NCI-H69 (cell line): Measurements from ENCODE around the gene ITPR3.
"Not testable (repeated sequence)": the region's sequence is repeated elsewhere in the genome, so short reads cannot be mapped to it uniquely, and the experiment has no call there.

Experiments
- DNase-seq: peaks from one replicate; lab custom pipeline; 2025; lab: John Stamatoyannopoulos, UW

The ITPR3 gene

DNA sequence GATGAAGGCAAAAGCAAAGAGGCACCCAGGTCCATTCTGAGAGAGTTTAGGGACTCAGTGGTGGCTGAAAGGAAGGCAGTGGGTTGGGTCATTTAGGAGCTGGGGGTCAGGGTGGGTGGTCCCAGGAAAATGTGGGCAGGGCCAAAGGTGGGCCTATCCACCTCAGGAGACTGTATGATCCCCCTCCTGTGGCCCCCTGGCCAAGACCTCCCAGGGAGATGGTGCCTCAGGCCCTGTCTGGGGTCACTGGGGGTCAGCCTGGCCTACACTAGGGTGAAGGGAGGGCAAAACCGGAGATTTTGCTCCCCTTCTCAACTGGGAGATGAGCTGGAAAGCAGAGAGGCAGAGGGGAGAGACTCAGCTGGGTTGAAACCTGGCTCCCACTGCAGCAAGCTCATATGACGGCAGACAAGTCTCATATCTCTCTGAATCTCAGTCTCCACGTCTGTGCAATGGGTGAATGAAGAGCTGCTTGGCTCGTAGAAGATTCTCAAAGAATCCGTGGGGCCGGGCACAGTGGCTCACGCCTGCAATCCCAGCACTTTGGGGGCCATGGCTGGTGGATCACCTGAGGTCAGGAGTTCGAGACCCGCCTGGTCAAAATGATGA lies 29.6 kb upstream of the ITPR3 start:
- DNase-seq, result no peak

DNA sequence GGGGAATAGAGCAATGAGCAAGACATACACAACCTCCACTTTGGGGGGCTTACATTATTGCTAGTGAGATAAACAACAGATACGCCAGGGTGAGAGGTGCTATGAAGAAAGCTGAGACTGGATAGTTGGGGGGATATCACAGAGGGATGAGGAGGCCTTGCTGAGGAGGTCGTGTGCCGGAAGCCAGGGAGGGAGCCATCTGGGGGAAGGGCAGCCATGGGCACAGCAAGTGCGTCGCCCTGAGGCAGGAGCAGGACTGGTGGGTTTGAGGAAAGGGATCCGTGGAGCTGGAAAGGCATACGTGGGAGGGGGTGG lies 28.9 kb upstream of the ITPR3 start:
- DNase-seq, result no peak

DNA sequence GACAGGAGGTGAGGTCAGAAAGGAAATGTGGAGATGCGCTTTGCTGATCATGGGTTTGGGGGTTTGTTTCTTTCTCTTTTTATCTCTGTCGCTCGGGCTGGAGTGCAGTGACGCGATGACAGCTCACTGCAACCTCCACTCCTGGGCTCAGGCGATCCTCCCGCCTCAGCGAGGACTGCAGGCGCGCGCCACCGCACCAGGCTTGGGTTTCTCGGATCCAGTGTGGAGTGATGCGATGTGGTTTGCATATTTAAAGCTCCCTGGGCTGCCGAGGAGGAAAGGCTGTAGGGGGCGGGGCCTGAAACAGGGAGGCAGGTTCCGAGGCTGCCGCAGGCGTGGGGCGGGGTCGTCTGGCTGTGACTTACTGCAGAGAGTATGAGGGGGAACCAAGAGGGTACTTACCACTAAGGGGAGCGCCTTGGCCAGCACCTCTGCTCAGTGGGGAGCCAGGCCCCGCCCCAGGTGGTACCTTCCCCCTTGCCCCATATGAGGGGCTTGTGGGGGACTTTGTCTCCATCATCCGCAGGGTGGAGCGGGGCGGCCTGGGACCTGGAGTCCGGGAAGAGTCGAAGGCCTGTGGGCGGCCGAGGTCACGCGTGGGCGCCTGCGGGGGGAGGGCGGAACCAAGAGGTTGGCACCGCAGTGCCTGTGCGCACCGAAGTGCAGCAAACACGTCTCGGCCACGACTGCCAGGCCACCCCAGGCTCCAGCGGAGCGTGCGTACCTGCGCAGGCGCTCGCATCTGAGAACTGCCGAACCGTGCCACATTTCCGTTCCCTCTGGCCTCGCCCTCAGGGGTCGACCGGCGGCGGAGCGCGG lies 28.3 kb upstream of the ITPR3 start:
- no peak for DNase-seq

DNA sequence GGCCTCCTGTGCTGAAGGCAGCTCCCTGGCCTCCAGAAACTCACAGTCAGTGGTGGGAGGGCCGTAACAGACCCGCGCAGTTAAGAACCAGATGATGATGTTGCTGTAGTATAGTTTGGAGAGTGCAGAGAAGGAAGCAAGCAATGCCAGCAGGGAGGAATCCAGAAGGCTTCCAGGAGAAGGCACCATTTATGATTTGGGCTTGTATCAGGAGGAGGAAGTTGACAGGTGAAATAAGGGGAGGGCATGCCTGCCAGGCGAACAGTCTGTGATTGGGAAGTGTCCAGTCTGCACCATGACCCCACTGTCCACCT lies 27.8 kb upstream of the ITPR3 start:
- no peak for DNase-seq

DNA sequence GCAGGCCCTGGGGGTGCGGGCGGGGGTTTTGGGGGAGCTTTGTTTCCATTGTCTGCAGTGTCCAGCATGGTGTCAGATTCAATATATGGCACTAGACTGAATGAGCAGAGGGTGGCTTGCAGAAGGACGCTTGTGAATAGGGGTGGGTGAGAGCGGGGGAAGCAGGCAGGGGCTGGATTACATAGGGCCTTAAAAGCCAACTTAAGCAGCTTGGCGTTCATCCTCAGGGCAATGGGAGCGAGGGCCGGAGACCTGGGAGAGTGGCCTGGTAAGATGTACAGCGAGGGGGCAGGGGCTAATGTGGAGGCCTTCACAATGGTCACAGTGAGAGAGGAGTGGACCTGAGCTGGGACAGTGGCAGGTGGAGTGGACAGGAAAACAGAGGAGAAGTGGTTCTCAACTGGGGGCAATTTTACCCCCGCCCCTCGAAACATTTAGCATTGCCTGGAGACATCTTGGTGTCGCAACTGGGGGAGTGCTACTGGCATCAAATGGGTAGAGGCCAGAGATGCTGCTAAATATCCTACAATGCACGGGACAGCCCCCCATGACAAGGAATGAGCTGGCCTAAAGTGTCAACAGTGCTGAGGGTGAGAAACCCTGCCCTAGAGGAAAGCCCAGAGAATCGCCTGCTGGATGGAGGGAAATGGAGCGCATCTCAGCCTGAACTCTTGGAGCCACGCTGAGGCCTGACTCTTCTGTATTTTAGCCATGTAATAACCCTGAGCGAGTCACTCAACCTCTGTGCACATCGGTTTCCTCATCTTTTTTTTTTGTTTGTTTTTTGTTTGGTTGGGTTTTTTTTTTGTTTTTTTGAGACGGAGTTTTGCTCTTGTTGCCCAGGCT lies 25.9 kb upstream of the ITPR3 start:
- DNase-seq, result peak; percentile 85

DNA sequence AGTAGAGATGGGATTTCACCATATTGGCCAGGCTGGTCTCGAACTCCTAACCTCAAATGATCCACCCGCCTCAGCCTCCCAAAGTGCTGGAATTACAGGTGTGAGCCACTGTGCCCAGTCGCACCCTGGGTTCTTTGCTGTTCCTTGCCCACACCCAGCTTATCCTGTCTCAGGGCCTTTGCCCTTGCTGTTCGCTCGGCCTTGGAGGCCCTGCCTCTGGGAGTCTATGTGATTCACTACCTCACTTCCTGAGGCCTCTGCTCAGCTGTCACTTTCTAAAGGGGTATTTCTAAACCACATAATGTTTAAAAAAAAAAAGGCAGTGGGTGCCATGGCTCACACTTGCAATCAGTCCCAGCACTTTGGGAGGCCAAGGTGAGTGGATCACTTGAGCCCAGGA lies 24.2 kb upstream of the ITPR3 start:
- not testable (repeated sequence) for DNase-seq

DNA sequence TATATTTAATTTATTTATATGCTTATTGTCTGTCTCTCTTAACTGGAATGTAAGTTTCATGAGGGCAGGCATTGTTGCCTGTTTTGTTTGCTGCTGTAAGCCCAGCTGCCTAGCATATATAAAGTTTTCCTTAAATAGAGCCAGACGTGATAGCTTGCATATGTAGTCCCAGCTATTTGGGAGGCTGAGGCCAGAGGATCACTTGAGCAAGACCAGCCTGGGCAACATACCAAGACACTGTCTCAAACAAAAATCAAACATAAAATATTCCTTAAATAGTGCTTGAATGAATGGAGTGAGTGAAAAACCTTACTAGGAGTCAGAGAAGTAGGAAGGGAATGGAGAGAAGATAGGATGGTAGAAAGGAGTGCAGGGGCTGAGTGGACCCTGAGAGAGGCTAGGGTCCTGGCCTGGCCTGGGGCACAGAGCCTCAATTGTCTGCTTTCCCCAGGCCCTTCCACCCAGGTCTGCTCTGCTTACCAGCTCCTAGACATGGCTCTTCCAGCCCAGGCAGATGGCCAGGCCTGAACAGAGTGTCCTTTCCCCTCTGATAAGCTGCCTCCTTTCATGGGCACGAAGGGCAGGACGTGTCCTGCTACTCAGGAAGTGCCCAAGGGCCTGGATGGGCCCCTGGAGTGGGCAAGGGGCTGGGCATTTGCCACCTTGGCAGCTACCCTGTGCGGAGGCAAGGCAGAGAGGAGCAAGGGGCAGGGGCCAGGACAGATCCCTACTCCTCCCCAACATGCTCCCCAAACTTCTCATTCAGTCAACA lies 23.4 kb upstream of the ITPR3 start:
- no peak for DNase-seq

DNA sequence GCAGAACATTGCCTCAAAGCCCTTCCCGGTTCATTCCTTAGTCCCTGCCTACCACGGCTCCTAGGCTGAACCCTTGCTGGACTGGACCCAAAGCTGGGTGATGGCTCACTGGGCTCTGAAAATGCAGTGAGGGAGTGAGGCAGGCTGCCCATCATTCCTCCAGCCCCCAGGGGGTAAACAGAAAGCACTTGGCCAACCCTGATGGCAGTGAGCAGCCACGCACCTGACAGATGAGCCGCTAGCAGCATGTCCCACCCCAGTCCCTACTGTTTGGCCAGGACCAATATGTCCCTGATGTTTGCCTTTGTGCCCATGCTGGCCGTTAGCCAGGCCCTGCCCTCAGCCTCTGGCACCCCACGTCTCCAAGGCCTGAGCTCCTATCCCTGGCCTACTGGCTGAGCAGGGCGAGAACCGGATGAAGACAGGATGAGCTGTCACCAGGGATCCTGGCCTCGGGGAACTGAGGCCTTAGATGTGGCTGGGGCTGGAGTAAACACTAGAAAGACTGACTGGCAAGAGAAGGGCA lies 21.6 kb upstream of the ITPR3 start:
- DNase-seq, result peak; percentile 96

DNA sequence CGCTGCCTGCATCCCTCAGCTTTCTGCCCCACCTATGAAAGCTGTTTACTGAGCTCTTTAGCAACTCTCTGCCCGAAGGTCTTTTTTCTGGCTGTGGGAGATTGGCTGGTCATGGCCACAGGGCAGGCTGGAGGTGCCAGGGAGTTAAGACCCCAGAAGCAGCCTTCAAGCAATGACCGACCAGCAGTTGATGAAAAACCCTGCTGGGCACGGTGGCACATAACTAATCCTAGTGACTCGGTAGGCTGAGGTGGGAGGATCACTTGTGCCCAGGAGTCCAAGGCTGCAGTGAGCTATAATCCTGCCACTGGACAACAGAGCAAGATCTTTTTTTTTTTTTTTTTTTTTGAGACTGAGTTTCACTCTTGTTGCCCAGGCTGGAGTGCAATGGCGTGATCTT lies 20.4 kb upstream of the ITPR3 start:
- DNase-seq, result no peak

DNA sequence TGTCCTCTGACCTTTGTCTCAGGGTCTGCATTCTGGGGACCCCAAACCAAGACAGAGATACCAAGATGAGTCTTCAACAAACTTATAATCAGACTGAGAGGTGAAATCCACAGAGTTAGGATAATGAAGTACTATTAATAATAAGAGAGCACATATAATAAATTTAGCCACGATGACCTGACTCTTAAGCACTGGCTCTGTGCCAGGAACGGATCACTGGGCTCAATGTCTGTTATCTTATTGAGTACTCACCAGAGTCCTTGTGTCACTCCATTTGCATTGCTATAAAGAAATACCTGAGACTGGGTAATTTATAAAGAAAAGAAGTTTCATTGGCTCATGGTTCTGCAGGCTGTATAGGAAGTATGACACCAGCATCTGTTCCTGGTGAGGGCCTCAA lies 18.9 kb upstream of the ITPR3 start:
- no peak for DNase-seq

DNA sequence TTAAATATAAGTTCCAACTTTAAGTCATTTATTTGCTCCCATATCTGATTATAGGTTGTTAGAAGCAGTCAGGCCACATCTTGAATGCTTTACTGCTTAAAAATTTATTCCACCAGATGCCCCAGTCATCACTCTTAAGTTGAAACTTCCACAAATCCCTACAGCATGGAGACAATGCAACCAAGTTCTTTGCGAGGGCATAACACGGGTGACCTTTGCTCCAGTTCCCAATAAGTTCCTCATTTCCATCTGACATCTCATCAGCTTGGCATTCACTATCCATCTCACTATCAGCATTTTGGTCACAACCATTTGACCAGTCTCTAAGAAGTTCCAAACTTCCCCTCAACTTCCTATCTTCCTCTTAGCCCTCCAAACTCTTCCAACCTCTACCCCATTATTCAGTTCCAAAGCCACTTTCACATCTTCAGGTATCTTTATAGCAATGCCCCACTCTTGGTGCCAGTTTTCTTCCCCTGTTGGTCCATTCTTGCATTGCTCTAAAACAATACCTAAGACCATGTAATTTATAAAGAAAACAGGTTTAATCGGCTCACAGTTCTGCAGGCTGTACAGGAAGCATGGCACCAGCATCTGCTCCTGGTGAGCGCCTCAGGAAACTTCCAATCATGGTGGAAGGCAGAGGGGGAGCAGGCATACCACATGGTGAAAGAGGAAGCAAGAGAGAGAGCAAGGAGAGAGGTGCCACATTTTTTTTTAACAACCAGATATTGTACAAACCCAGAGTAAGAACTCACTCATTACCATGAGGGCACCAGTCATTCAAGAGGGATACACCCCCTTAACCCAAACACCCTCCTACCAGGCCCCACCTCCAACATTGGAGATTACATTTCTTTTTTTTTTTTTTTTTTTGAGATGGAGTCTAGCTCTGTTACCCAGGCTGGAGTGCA lies 15.9 kb upstream of the ITPR3 start:
- no peak for DNase-seq

DNA sequence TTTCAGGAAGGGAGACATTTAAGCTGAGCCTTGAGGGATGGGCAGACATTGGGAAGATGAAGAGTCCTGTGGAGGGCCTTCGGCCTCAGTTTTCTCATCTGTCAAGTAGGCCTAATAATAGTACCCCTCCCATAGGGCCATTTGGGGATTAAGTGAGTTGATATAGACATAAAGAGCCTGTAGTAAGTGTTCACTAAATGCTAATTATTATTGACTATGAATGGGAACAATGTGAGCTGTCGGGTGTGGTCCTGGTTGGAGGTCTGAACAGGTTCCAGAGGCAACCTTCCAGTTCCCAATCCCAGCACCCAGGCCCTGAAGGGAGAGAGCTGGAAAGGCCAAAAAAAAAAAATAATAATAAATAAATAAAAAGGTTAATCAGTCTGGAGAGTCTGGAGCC lies 14.5 kb upstream of the ITPR3 start:
- DNase-seq, result peak; percentile 71

DNA sequence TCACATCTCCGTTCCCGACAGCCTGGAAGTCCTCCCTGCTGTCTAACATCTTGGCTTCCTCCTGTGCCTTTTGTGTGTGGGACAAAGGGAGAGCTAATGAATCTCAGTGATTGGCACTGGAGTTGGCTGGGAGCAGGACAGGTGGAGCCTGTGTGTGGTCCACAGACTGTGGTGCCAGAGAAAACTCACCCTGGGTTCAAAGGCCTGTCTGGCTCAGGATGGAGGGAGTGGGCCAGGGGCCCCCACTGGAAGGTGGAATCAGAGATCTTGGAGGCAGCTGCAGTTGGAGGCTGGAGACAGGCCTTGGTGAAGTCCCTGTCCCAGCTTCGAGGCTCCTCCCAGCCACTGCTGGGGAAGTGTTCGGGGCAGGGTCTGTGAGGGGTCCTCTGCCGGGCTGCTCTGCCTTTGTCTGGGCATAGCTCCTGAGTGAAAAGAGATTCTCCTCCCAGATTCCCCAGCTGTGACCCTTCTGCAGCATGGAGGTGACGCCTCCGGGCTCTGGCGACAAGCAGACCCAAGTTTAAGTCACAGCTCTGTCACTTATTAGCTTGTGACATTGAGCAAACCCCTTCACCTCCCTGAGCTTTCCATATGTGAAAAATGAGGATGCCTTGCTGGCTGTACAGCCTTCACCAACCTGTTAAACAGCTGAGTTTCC lies 13.9 kb upstream of the ITPR3 start:
- peak; percentile 85 for DNase-seq

DNA sequence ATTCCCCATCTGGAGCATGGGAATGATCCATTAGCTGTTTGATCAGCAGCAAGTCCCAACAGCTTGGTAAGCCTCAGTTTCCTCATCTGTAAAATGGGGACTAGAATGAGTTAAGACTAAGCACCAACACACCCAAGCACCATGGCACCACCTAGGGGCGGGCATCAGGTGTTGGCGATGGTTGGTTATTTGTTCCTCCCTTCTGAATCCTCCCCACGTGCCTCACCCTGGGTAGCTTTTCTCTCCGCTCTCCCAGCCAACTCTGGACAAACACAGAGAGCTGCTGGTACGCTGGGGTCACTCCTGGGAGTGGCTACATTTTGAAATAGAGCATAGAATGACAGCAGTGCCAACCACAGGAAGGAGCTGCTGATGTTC lies 13.3 kb upstream of the ITPR3 start:
- peak; percentile 91 for DNase-seq

DNA sequence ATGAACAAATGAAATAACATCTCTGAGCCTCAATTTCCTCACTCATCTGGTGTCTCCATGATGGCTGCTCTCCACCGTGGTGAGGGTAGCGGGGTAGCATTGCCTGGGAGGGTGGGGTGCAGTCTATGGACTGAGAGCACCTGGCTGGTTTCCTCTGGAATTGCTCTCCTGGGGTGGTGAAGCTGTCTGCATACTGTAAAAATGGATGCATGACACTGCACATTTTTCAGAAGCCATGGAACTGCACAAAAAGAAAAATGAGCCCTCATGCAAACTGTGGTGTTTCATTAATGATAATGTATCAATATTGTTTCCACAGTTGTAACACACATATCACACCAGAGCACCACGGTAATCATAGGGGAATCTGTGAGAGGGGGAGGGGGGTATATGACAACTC lies 12.1 kb upstream of the ITPR3 start:
- no peak for DNase-seq

DNA sequence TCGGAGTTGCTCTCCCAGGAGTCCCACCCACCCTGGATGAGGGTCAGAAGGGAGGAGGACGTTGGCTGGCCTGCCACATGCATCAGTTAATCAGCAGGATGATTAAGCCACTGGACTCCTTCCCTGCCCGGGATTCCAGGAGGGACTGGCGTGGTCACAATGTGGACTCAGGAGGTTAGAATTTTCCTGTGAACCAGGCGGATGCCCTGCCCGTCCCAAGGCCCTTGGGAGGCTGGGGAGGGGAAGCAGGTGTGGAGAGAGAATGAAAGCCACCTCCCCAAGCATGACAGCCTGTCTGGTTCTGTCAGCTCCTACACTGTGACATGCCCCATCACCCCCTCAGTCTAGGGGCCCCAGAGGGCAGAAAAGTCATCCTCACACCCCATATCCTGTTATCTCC lies 11.6 kb upstream of the ITPR3 start:
- no peak for DNase-seq

DNA sequence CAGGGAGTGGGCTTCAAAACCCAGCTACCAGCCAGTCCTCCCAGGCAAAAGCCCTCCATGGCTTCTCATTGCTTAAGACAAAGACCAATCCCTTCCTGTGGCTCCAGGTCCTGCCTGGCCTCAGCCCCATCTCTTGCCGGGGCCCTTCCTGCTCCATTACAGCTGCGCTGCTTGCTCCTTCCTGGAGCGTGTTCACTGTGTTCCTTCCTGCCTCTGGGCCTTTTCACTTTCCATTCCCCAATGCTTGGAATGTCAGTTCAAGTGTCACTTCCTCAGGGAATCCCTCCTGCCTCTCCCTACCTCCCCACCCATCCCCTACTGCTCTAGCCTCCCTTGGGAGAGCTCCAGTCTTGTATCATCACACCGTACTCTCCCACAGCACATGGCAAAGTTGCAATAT lies 11.1 kb upstream of the ITPR3 start:
- peak; percentile 32 for DNase-seq

DNA sequence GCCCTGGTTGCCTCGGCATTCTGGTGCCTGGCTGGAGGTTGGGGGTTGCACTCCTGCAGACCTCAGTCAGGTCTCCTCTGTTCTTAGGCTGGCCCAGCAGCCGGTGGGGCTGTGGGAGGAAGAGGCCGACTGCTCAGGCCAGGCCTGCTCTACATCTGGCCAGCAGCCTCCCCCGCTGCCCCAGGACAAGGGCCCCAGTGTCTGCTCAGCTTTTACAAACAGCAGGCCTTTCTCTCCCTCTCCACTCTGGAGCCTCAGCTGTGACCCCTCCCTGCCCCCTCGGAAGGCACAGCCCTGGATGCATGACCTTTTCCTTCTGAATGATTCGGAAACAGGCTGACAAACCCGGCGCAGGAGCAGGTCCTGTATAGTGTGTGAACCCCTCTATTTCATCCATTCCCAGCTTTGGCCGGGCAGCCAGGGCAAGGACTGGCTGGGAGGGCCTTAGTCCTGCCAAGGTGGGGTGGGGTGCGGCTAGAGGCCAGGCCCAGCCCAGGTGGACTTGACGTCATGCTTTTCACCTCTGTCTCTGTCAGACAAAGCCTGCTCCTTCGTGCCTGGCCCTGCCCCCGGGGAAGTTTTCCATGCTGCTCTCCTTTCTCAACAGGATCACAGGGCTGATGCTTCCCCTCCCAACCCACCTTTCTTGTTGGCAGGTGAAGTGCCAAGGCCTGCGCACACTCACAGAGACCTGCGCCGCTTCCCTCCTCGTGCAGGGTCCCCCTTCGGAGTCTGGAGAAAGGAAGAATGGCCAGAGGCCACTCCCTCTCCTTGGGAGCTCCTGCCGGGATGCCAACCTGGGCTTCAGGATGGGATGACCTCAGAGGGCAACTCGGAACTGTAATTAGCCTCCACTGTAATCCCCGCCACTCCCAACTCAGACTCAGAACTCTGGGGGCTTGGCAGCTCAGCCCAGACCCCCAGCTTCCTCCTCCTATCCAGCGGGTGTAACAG lies 10.1 kb upstream of the ITPR3 start:
- DNase-seq, result no peak

DNA sequence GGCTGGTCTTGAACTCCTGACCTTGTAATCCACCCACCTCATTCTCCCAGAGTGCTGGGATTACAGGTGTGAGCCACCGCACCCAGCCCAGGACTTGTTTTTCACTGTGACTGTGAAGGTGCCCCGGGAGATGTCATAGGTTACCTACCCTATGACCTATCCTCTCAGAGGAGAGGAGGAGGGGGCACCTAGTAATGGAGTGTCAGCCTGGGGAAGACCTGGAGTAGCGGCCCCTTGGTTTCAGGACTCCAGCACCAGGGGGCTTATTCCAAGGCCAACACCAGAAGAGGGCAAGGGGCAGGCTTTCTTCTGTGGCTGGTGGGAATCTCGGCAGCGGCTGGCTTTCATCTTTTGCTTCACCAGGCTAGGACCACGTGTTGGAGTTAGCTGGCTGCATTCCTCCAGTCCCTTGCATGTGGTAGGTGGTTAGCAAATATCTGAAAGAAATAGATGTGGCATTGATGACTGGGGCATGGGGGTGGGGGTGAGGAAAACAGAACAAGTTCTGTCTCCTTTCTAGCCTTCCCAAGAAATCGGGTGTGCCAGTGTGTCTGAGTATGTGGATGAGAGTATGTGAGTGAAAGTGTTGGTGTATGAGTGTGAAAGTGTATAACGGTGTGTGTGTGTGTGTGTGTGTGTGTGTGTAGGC lies 7.9 kb upstream of the ITPR3 start:
- DNase-seq, result no peak
